HCT116 (cell line): ENCODE measurements around the gene DGKB.

Experiments
- TF ChIP-seq, protein P1 (sequence below): IDR thresholded peaks from 2 replicates; pipeline ENCODE4 v1.6.1; 2012
- TF ChIP-seq, protein P2 (sequence below), 3 experiments: fragments of 200-600 bp in 1 of 3; sonication (generic) in 1 of 3; IDR thresholded peaks in 2 of 3; conservative IDR thresholded peaks in 1 of 3; 2 replicates each; pipeline ENCODE4 v1.5.1; 2012 to 2017; ENCODE audit warnings: low read depth in 2 of 3, low read length in 2 of 3, antibody characterized with exemption in 1 of 3, borderline replicate concordance in 1 of 3, control low read depth in 1 of 3, mild to moderate bottlenecking in 1 of 3, mixed read lengths in 1 of 3, mixed run types in 1 of 3, moderate library complexity in 1 of 3; ENCODE audit not compliant: insufficient read depth in 1 of 3
- TF ChIP-seq, protein P3 (sequence below): IDR thresholded peaks from 2 replicates; pipeline ENCODE4 v1.6.1; 2012

DNA sequence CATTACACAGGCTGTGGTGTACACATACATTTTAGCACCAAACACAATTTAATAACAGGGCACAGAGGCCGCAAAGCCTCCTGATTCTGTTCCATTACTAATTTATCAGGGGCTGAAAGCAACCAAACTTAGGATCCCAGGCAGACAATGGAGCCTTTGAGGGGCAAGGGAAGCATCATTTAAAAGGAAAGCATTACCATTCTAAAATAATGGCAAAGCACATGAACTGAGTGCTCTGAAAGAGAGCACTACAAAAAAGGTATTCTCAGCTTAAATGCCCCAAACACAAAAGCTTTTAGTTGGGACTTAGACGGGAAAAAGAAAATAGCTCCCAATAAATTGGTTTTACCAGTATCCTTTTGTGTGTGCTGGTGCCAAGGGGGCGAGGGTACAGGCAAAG, 631.1 kb downstream of the DGKB start:
- TF ChIP-seq, protein P1, sequence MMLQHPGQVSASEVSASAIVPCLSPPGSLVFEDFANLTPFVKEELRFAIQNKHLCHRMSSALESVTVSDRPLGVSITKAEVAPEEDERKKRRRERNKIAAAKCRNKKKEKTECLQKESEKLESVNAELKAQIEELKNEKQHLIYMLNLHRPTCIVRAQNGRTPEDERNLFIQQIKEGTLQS = no peak
- TF ChIP-seq, protein P2, sequence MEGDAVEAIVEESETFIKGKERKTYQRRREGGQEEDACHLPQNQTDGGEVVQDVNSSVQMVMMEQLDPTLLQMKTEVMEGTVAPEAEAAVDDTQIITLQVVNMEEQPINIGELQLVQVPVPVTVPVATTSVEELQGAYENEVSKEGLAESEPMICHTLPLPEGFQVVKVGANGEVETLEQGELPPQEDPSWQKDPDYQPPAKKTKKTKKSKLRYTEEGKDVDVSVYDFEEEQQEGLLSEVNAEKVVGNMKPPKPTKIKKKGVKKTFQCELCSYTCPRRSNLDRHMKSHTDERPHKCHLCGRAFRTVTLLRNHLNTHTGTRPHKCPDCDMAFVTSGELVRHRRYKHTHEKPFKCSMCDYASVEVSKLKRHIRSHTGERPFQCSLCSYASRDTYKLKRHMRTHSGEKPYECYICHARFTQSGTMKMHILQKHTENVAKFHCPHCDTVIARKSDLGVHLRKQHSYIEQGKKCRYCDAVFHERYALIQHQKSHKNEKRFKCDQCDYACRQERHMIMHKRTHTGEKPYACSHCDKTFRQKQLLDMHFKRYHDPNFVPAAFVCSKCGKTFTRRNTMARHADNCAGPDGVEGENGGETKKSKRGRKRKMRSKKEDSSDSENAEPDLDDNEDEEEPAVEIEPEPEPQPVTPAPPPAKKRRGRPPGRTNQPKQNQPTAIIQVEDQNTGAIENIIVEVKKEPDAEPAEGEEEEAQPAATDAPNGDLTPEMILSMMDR (IDR thresholded peaks at IDR 0.05 in 2 of 3, conservative IDR thresholded peaks at IDR 0.05 in 1 of 3; ENCODE audit: borderline replicate concordance in 1 of 3, insufficient read depth in 1 of 3, low read depth in 2 of 3, low read length in 2 of 3) = no peak
- TF ChIP-seq, protein P3, sequence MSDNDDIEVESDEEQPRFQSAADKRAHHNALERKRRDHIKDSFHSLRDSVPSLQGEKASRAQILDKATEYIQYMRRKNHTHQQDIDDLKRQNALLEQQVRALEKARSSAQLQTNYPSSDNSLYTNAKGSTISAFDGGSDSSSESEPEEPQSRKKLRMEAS = no peak
